NCI-H774 (cell line): ENCODE data around the gene CD4.
"Not testable (repeated sequence)": the region's sequence is repeated elsewhere in the genome, so short reads cannot be mapped to it uniquely, and the experiment has no call there.

ENCODE experiments used
- DNase-seq: peaks from one replicate; lab custom pipeline; 2025; lab: John Stamatoyannopoulos, UW

Gene CD4

GRCh38 chr12:6788972-6789924 is at the start of gene CD4:
CD4 (plus strand) TSS chr12:6789528; CDS start chr12:6800139, 10,611 bp downstream.
- no peak for DNase-seq

GRCh38 chr12:6742080-6742479 is 47.2 kb upstream of the CD4 start:
- not testable (repeated sequence) for DNase-seq

GRCh38 chr12:6742834-6743233 is 46.5 kb upstream of the CD4 start:
- no peak for DNase-seq

- not testable (repeated sequence) for DNase-seq
Observed at GRCh38 chr12:6743300-6743699, 46.0 kb upstream of the CD4 start.

- no peak for DNase-seq
Observed at GRCh38 chr12:6745741-6746525, 43.4 kb upstream of the CD4 start.

- no peak for DNase-seq
Observed at GRCh38 chr12:6747216-6747615, 42.1 kb upstream of the CD4 start.

- DNase-seq, result no peak
Observed at GRCh38 chr12:6748761-6749160, 40.6 kb upstream of the CD4 start.

- DNase-seq, result no peak
Observed at GRCh38 chr12:6750506-6750905, 38.8 kb upstream of the CD4 start.

- no peak for DNase-seq
Observed at GRCh38 chr12:6751767-6752166, 37.6 kb upstream of the CD4 start.

- no peak for DNase-seq
Observed at GRCh38 chr12:6752167-6752920, 37.0 kb upstream of the CD4 start.

GRCh38 chr12:6752921-6753771 is 36.2 kb upstream of the CD4 start, which contains the start of gene MLF2:
MLF2 (minus strand) TSS chr12:6753141; CDS start chr12:6752334, 807 bp downstream.
- DNase-seq, result peak; percentile 98

- no peak for DNase-seq
Observed at GRCh38 chr12:6753772-6754356, 35.5 kb upstream of the CD4 start.

GRCh38 chr12:6754411-6754810 is 34.9 kb upstream of the CD4 start:
- no peak for DNase-seq

- DNase-seq, result no peak
Observed at GRCh38 chr12:6757028-6757690, 32.2 kb upstream of the CD4 start.

GRCh38 chr12:6758506-6759095 is 30.7 kb upstream of the CD4 start:
- no peak for DNase-seq

- no peak for DNase-seq
Observed at GRCh38 chr12:6759741-6760140, 29.6 kb upstream of the CD4 start.

GRCh38 chr12:6763380-6763779 is 25.9 kb upstream of the CD4 start:
- no peak for DNase-seq

GRCh38 chr12:6764011-6764828 is 25.1 kb upstream of the CD4 start:
- peak; percentile 99 for DNase-seq
